Caco-2 (cell line): ENCODE data around the gene ALK. TPM values are rescaled to one million over a fixed set of nuclear protein-coding genes. Genes with fewer than 3 reads are reported as not detected.

Experiments used
- BruUV-seq: library from RNA; stranded (reverse); fragments of 400-500 nt; replicated peaks from 2 replicates; lab custom pipeline; 2021; lab: Mats Ljungman, UMichigan
- CTCF ChIA-PET: fragments of 300-600 bp; sonication (Branson Sonifier 250); formaldehyde crosslinking; loops from one replicate; lab custom pipeline; 2022; ENCODE audit warnings: antibody characterized with exemption; lab: Charles Lee
- POLR2A ChIA-PET: fragments of 300-600 bp; sonication (Branson Sonifier 250); formaldehyde crosslinking; loops from one replicate; lab custom pipeline; 2022; ENCODE audit warnings: antibody characterized with exemption; lab: Charles Lee
- DNase-seq, 2 experiments: peaks; one replicate each; pipeline versions ENCODE4 v3.0.0 to v3.0.0-alpha.2; 2020 to 2022
- H3K27me3 ChIP-seq: replicated peaks from 2 replicates; pipeline ENCODE4 v1.6.0; 2011; ENCODE audit warnings: low read length; ENCODE audit not compliant: control insufficient read depth, insufficient read depth
- H3K36me3 ChIP-seq: 2 replicates; pipeline ENCODE4 v1.5.1; 2011; ENCODE audit warnings: low read length; ENCODE audit not compliant: control insufficient read depth, insufficient read depth
- H3K4me1 ChIP-seq: fragments of 250-450 bp; sonication (Bioruptor Pico); 2 replicates; pipeline ENCODE4 v1.5.1; 2020; ENCODE audit warnings: mild to moderate bottlenecking
- H3K4me3 ChIP-seq: 2 replicates; pipeline ENCODE4 v1.5.1; 2011; ENCODE audit warnings: low read depth, mild to moderate bottlenecking, control low read depth, low read length
- H3K9me3 ChIP-seq: fragments of 250-450 bp; sonication (Bioruptor Pico); 2 replicates; pipeline ENCODE4 v1.5.1; 2020; ENCODE audit warnings: mild to moderate bottlenecking, moderate library complexity
- H3K27ac Mint-ChIP-seq: one replicate; pipeline ENCODE4 v1.8.0; 2022; ENCODE audit warnings: mixed read lengths; ENCODE audit not compliant: unreplicated experiment
- H3K27me3 Mint-ChIP-seq: one replicate; pipeline ENCODE4 v1.8.0; 2022; ENCODE audit warnings: mixed read lengths; ENCODE audit not compliant: insufficient read depth, unreplicated experiment
- H3K36me3 Mint-ChIP-seq: one replicate; pipeline ENCODE4 v1.8.0; 2022; ENCODE audit warnings: mild to moderate bottlenecking, mixed read lengths; ENCODE audit not compliant: insufficient read depth, unreplicated experiment
- H3K4me1 Mint-ChIP-seq: one replicate; pipeline ENCODE4 v1.8.0; 2022; ENCODE audit warnings: low read depth, mixed read lengths; ENCODE audit not compliant: unreplicated experiment
- H3K4me3 Mint-ChIP-seq: one replicate; pipeline ENCODE4 v1.8.0; 2022; ENCODE audit warnings: mild to moderate bottlenecking, moderate library complexity, mixed read lengths; ENCODE audit not compliant: unreplicated experiment
- H3K9me3 Mint-ChIP-seq: one replicate; pipeline ENCODE4 v1.8.0; 2022; ENCODE audit warnings: mixed read lengths; ENCODE audit not compliant: unreplicated experiment
- CTCF ChIP-seq, 2 experiments: fragments of 200-600 bp in 1 of 2; IDR thresholded peaks; 1 replicate in 1 of 2; 2 replicates in 1 of 2; pipeline versions ENCODE4 v1.5.1 to v1.8.0; 2011 to 2022; ENCODE audit warnings: antibody characterized with exemption in 1 of 2, control low read depth in 1 of 2, inconsistent platforms in 1 of 2, low read depth in 1 of 2, low read length in 1 of 2, mild to moderate bottlenecking in 1 of 2, moderate library complexity in 1 of 2; ENCODE audit not compliant: insufficient read depth in 1 of 2, severe bottlenecking in 1 of 2, unreplicated experiment in 1 of 2
- intact Hi-C: fragments of 100-400 bp; cut with micrococcal nuclease; formaldehyde crosslinking; loops from one replicate; pipeline ENCODE4 v1.10.0; 2022; ENCODE audit not compliant: unreplicated experiment
- total RNA-seq: library from RNA; stranded (reverse); gene quantifications from 2 replicates; pipeline ENCODE4 v1.2.3, GENCODE V29; 2022

ALK gene
- total RNA-seq, 1 experiment from 2014 or later = 0.11 TPM

- Mint-ChIP-seq H3K4me3 (no peak overlapping the region), H3K9me3 (no peaks in the 10 kb centered on the region), H3K36me3 (no peaks in the 10 kb centered on the region), H3K27ac (no peak overlapping the region), H3K27me3 (peaks cover 8% of the 10 kb centered on the region), H3K4me1 (no peaks in the 10 kb centered on the region)
- no peaks in the 10 kb centered on the region for H3K27me3 ChIP-seq
- intact Hi-C loops = no loop called here
- no peak for DNase-seq
- no peak overlapping the region for H3K4me3 ChIP-seq
- H3K9me3 ChIP-seq = no peaks in the 10 kb centered on the region
- no peak for TF ChIP-seq CTCF (IDR thresholded peaks at IDR 0.05; ENCODE audit: insufficient read depth in 1 of 2, low read depth in 1 of 2, low read length in 1 of 2, severe bottlenecking in 1 of 2, unreplicated experiment in 1 of 2)
- no TSS peak for BruUV-seq
- no peaks in the 10 kb centered on the region for H3K4me1 ChIP-seq
- POLR2A ChIA-PET = no interaction called here
- CTCF ChIA-PET = no interaction called here
- no peaks in the 10 kb centered on the region for H3K36me3 ChIP-seq
Observed at GRCh38 chr2:29747786-29748470, 173.5 kb downstream of the ALK start.

- no peaks in the 10 kb centered on the region for H3K9me3 Mint-ChIP-seq
- TF ChIP-seq CTCF (IDR thresholded peaks at IDR 0.05; ENCODE audit: insufficient read depth in 1 of 2, low read depth in 1 of 2, low read length in 1 of 2, severe bottlenecking in 1 of 2, unreplicated experiment in 1 of 2) = no peak
- no peaks in the 10 kb centered on the region for H3K4me1 Mint-ChIP-seq
- POLR2A ChIA-PET = no interaction called here
- no TSS peak for BruUV-seq
- H3K9me3 ChIP-seq = no peaks in the 10 kb centered on the region
- no peak overlapping the region for H3K4me3 ChIP-seq
- H3K27ac Mint-ChIP-seq = no peak overlapping the region
- DNase-seq = no peak
- H3K27me3 ChIP-seq = no peaks in the 10 kb centered on the region
- no peaks in the 10 kb centered on the region for H3K4me1 ChIP-seq
- H3K36me3 ChIP-seq = no peaks in the 10 kb centered on the region
- H3K27me3 Mint-ChIP-seq = peaks cover 3% of the 10 kb centered on the region
- CTCF ChIA-PET = no interaction called here
- no peaks in the 10 kb centered on the region for H3K36me3 Mint-ChIP-seq
- intact Hi-C loops = no loop called here
- H3K4me3 Mint-ChIP-seq = no peak overlapping the region
Observed at GRCh38 chr2:29744976-29745375, 176.4 kb downstream of the ALK start.

GRCh38 chr2:29743516-29743915 lies 177.9 kb downstream of the ALK start:
- no TSS peak for BruUV-seq

More at GRCh38 chr2:29743516-29743915, 177.9 kb downstream of the ALK start:
- Histone ChIP-seq H3K4me3 (no peak overlapping the region), H3K4me1 (no peaks in the 10 kb centered on the region), H3K9me3 (no peaks in the 10 kb centered on the region), H3K27me3 (no peaks in the 10 kb centered on the region), H3K36me3 (no peaks in the 10 kb centered on the region)
- no peaks in the 10 kb centered on the region for H3K9me3 Mint-ChIP-seq
- no peak overlapping the region for H3K27ac Mint-ChIP-seq
- no peak for TF ChIP-seq CTCF (IDR thresholded peaks at IDR 0.05; ENCODE audit: insufficient read depth in 1 of 2, low read depth in 1 of 2, low read length in 1 of 2, severe bottlenecking in 1 of 2, unreplicated experiment in 1 of 2)
- CTCF ChIA-PET = no interaction called here
- intact Hi-C loops = no loop called here
- H3K36me3 Mint-ChIP-seq = no peaks in the 10 kb centered on the region
- H3K27me3 Mint-ChIP-seq = peaks cover 6% of the 10 kb centered on the region
- H3K4me1 Mint-ChIP-seq = no peaks in the 10 kb centered on the region
- no peak for DNase-seq
- H3K4me3 Mint-ChIP-seq = no peak overlapping the region
- POLR2A ChIA-PET = no interaction called here
